ENCODE results near the gene AGPAT1. TPM values are rescaled to one million over a fixed set of nuclear protein-coding genes. Genes with fewer than 3 reads are reported as not detected.

AGPAT1 gene
- total RNA-seq, 1 donor from 2014 or later: 63.2 TPM

GRCh38 chr6:32192608-32193039 lies 16.7 kb upstream of the AGPAT1 start, which contains the start of gene GPSM3:
Gene GPSM3, minus strand, starts transcription at chr6:32192643. Its CDS starts 130 bp downstream, at chr6:32192513.
- Mint-ChIP-seq H3K36me3 (peaks cover 2% of the 10 kb centered on the region), H3K27me3 (ENCODE audit: low read depth) (no peaks in the 10 kb centered on the region), H3K4me3 (peak within 1 kb of the TSS; percentile 51), H3K27ac (peak within 1 kb of the TSS; percentile 94), H3K9me3 (no peaks in the 10 kb centered on the region), H3K4me1 (peaks cover 68% of the 10 kb centered on the region)
- TF ChIP-seq CTCF (IDR thresholded peaks at IDR 0.05; ENCODE audit: unreplicated experiment): no peak
- no peak for DNase-seq (ENCODE audit: low spot score in 2 of 2, unreplicated experiment in 2 of 2)

GRCh38 chr6:32191696-32192607 lies 16.1 kb upstream of the AGPAT1 start:
- H3K27me3 Mint-ChIP-seq (ENCODE audit: low read depth): no peaks in the 10 kb centered on the region
- DNase-seq (ENCODE audit: low spot score in 2 of 2, unreplicated experiment in 2 of 2): no peak
- H3K36me3 Mint-ChIP-seq: peaks cover 8% of the 10 kb centered on the region
- H3K9me3 Mint-ChIP-seq: no peaks in the 10 kb centered on the region
- TF ChIP-seq CTCF (IDR thresholded peaks at IDR 0.05; ENCODE audit: unreplicated experiment): no peak
- H3K4me1 Mint-ChIP-seq: peaks cover 71% of the 10 kb centered on the region
- H3K4me3 Mint-ChIP-seq: peak overlapping the region; percentile 13
- peak overlapping the region; percentile 94 for H3K27ac Mint-ChIP-seq

GRCh38 chr6:32190911-32191677 lies 15.2 kb upstream of the AGPAT1 start:
- H3K4me1 Mint-ChIP-seq: peaks cover 70% of the 10 kb centered on the region
- H3K9me3 Mint-ChIP-seq: no peaks in the 10 kb centered on the region
- peaks cover 13% of the 10 kb centered on the region for H3K36me3 Mint-ChIP-seq
- H3K27me3 Mint-ChIP-seq (ENCODE audit: low read depth): no peaks in the 10 kb centered on the region
- no peak for DNase-seq (ENCODE audit: low spot score in 2 of 2, unreplicated experiment in 2 of 2)
- H3K4me3 Mint-ChIP-seq: peak overlapping the region; percentile 40
- peak overlapping the region; percentile 94 for H3K27ac Mint-ChIP-seq
- no peak for TF ChIP-seq CTCF (IDR thresholded peaks at IDR 0.05; ENCODE audit: unreplicated experiment)

- peak; percentile 76 to 82 for DNase-seq (ENCODE audit: low spot score in 2 of 2, unreplicated experiment in 2 of 2)
- no peaks in the 10 kb centered on the region for H3K9me3 Mint-ChIP-seq
- H3K27me3 Mint-ChIP-seq (ENCODE audit: low read depth): no peaks in the 10 kb centered on the region
- H3K4me3 Mint-ChIP-seq: peak within 1 kb of the TSS; percentile 86
- peak within 1 kb of the TSS; percentile 98 for H3K27ac Mint-ChIP-seq
- TF ChIP-seq CTCF (IDR thresholded peaks at IDR 0.05; ENCODE audit: unreplicated experiment): no peak
- peaks cover 17% of the 10 kb centered on the region for H3K36me3 Mint-ChIP-seq
- H3K4me1 Mint-ChIP-seq: peaks cover 76% of the 10 kb centered on the region
These were observed 14.4 kb upstream of the AGPAT1 start, which contains the start of gene PBX2 for GRCh38 chr6:32190054-32190851. Gene PBX2, minus strand, starts transcription at chr6:32190202. Its CDS starts 287 bp downstream, at chr6:32189915.

- DNase-seq (ENCODE audit: low spot score in 2 of 2, unreplicated experiment in 2 of 2): no peak
- H3K36me3 Mint-ChIP-seq: peaks cover 17% of the 10 kb centered on the region
- H3K4me3 Mint-ChIP-seq: peak overlapping the region; percentile 86
- H3K27me3 Mint-ChIP-seq (ENCODE audit: low read depth): no peaks in the 10 kb centered on the region
- TF ChIP-seq CTCF (IDR thresholded peaks at IDR 0.05; ENCODE audit: unreplicated experiment): no peak
- H3K9me3 Mint-ChIP-seq: no peaks in the 10 kb centered on the region
- peaks cover 71% of the 10 kb centered on the region for H3K4me1 Mint-ChIP-seq
- peak overlapping the region; percentile 97 for H3K27ac Mint-ChIP-seq
These were observed 13.8 kb upstream of the AGPAT1 start for GRCh38 chr6:32189742-32190053.
